ENCODE measurements around the gene SAP30BP.

GRCh38 chr17:75722542-75723095 is 55.5 kb downstream of the SAP30BP start:
- TF ChIP-seq CEBPB (IDR thresholded peaks at IDR 0.05; ENCODE audit: borderline replicate concordance in 1 of 2, low read depth in 2 of 2, low read length in 2 of 2) (no peak), SMC3 (IDR thresholded peaks at IDR 0.05; ENCODE audit: borderline replicate concordance, low read length) (no peak), HDAC2 (IDR thresholded peaks at IDR 0.05) (no peak), ZNF24 (IDR thresholded peaks at IDR 0.05) (no peak), EGR1 (IDR thresholded peaks at IDR 0.05; ENCODE audit: borderline replicate concordance in 1 of 2, low read depth in 2 of 2, low read length in 2 of 2) (no peak)
- TF ChIP-seq, protein P1, sequence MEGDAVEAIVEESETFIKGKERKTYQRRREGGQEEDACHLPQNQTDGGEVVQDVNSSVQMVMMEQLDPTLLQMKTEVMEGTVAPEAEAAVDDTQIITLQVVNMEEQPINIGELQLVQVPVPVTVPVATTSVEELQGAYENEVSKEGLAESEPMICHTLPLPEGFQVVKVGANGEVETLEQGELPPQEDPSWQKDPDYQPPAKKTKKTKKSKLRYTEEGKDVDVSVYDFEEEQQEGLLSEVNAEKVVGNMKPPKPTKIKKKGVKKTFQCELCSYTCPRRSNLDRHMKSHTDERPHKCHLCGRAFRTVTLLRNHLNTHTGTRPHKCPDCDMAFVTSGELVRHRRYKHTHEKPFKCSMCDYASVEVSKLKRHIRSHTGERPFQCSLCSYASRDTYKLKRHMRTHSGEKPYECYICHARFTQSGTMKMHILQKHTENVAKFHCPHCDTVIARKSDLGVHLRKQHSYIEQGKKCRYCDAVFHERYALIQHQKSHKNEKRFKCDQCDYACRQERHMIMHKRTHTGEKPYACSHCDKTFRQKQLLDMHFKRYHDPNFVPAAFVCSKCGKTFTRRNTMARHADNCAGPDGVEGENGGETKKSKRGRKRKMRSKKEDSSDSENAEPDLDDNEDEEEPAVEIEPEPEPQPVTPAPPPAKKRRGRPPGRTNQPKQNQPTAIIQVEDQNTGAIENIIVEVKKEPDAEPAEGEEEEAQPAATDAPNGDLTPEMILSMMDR (IDR thresholded peaks at IDR 0.05 in 2 of 3, conservative IDR thresholded peaks at IDR 0.05 in 1 of 3; ENCODE audit: control insufficient read depth in 2 of 3, extremely low read depth in 1 of 3, insufficient read depth in 1 of 3, low read depth in 3 of 3, low read length in 3 of 3) = no peak
